ENCODE measurements around the gene LSR.

DNA sequence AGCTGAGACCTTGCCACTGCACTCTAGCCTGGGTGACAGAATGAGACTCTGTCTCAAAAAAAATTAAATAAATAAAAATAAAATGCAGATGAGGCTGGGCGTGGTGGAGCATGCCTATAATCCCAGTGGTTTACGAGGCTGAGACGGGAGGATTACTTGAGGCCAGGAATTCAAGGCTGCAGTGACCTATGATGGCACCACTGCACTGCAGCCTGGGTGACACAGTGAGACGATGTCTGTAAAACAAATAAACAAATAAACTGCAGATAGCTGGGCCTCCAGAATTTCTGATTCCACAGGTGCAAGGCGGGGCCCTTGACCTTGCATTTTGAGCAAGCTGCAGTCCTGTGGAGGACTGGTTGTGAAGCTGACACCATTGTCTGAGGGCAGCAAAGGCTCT lies 40.1 kb downstream of the LSR start:
- TF ChIP-seq, protein P1, sequence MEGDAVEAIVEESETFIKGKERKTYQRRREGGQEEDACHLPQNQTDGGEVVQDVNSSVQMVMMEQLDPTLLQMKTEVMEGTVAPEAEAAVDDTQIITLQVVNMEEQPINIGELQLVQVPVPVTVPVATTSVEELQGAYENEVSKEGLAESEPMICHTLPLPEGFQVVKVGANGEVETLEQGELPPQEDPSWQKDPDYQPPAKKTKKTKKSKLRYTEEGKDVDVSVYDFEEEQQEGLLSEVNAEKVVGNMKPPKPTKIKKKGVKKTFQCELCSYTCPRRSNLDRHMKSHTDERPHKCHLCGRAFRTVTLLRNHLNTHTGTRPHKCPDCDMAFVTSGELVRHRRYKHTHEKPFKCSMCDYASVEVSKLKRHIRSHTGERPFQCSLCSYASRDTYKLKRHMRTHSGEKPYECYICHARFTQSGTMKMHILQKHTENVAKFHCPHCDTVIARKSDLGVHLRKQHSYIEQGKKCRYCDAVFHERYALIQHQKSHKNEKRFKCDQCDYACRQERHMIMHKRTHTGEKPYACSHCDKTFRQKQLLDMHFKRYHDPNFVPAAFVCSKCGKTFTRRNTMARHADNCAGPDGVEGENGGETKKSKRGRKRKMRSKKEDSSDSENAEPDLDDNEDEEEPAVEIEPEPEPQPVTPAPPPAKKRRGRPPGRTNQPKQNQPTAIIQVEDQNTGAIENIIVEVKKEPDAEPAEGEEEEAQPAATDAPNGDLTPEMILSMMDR (IDR thresholded peaks at IDR 0.05 in 8 of 11, conservative IDR thresholded peaks at IDR 0.05 in 3 of 11), result no peak
- TF ChIP-seq POLR2AphosphoS5 (IDR thresholded peaks at IDR 0.05), result no peak
